CD4-positive, alpha-beta T cell treated with Interleukin-6 for 4 hours (primary cell): Measurements from ENCODE around the gene TIMM23.
"Not testable (repeated sequence)": the region's sequence is repeated elsewhere in the genome, so short reads cannot be mapped to it uniquely, and the experiment has no call there.

Experiments used
- DNase-seq: peaks from one replicate; pipeline ENCODE4 v3.0.0-alpha.2; 2020; ENCODE audit warnings: mixed read lengths

Gene TIMM23

DNA sequence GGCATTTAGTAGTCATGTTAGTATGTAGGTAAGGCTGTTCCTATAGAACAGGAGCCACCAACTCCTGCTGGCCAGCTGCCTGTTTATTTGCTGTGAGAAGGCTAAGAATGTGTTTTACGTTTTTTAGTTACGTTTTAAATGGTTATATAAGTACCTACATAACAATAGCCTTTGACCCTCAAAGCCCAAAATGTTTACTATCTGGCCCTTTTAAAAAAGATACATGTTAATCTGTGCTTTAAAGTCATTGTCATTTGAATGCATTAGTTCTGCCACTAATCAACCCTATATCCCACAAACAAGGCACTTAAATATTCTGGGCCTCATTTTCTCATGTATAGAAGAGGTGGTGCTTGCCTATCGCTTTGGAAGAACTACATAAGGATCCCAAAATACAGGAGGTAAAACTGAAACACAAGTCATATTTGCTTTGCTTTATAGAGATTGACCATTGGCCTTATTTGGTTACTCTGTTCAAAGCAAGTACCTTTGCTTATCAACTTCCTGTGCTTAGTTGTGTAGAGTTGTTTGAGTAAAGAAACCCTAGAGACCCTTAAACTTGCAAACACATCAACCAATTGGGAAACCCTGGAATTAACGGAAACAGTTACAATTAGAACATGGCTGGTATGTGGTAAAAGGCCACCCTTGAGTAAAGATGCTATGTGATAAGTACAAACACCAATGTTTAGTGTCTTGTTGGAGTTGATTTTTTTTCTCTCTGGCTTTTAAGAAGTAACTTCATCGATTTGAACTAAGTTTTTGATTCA is 25.9 kb downstream of the TIMM23 start:
- DNase-seq = no peak

DNA sequence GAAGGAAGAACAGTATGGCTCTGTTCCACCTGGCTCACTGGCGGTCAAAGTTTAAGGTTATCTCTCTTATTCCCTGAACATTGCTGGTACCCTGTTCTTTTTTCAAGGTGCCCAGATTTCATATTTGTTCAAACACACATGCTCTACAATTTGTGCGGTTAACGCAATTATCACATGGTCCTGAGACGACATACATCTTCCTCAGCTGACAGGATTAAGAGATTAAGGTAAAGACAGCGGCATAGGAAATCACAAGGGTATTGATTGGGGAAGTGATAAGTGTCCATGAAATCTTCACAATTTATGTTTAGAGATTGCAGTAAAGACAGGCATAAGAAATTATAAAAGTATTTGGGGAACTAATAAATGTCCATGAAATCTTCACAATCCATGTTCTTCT is 27.7 kb downstream of the TIMM23 start:
- not testable (repeated sequence) for DNase-seq

DNA sequence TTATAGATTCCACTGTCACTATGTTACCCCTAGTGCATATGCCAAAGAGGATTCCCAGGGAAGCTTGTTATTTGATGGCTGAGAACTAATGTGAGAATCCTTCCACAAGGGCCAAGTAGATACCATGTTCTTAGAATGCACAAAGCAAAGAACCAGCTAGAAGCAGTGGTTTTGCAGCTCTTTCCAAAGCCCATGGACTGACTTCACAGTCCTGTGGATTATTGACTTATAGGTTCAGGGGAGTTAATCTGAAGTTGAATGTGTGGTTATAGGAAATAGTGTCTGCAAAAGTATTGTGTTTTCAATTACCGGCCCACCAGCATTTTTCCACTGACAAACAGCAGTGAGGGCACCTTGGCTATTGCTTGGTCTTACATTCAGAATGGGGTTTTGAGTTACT is 28.2 kb downstream of the TIMM23 start:
- DNase-seq = no peak

DNA sequence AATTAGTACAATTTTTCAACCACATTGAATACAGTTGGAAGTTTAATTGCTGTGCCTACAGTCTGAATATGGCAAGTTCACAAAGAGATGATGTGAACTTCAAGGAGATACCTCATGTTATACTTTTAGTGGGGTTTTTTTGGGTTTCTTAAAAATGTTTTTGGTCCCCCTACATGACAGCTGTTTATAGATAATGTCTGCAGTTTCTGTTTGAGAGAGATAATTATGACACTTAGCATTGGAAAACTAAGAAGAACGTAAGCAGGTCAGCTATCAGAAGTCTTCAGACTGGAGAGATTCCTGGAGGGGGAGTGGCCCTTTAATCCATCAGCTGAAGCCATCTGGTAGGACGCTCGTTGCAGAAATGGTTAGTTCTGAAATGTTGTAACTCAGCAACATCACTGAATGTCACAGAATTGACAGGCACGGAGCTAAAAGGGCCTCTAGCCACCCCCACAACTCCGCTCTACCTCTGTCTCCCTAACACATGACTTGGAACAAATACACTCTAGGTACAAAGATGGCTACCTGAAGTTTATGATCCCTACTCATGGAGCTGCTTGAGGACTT is 29.0 kb downstream of the TIMM23 start:
- DNase-seq = no peak

DNA sequence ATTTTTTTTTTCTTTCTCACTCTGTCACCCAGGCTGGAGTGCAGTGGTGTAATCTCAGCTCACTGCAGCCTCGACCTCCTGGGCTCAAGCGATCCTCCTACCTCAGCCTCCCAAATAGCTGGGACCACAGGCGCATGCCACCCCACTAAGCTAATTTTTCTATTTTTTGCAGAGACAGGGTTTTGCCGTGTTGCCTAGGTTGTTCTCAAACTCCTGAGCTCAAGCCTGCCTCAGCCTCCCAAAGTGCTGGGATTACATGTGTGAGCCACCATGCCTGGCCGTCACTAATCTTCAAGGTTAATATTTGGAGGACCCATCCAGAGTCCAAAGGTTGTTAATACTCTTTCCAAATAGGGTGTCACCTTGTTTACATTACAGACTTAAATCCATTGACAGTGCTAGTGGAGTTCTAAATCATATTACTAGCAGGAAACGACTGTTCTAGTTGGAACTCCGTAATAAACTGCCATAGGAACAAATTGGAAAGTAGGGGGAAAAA is 29.9 kb downstream of the TIMM23 start:
- not testable (repeated sequence) for DNase-seq

DNA sequence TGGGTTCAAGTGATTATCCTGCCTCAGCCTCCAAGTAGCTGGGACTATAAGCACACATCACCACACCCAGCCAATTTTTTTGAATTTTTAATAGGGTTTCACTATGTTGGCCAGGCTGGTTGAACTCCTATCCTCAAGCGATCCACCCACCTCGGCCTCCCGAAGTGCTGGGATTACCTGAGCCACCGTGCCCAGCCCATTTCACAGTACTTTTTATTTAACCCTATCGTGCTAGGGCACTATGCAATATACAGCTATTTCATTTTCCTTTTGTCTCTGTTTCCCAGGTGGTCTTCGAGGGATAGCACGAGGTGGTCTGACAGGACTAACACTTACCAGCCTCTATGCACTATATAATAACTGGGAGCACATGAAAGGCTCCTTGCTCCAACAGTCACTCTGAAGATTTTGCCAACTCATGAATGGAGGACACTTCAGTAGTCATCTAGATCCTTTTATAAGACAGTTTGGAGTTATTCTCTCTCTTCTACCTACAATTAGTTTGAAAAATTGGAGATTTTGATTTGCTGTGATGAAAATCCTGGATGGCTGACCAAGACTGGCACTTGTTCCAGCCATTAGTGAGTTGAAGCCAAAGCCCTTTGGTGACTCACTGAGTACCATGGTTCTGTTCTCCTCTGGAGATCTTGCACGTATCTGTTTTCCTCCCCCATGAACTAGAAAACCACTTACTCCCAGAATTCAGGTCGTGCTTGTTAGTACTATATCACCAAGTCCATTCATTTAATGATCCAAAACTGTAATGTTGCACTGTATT is 30.8 kb downstream of the TIMM23 start:
- no peak for DNase-seq

DNA sequence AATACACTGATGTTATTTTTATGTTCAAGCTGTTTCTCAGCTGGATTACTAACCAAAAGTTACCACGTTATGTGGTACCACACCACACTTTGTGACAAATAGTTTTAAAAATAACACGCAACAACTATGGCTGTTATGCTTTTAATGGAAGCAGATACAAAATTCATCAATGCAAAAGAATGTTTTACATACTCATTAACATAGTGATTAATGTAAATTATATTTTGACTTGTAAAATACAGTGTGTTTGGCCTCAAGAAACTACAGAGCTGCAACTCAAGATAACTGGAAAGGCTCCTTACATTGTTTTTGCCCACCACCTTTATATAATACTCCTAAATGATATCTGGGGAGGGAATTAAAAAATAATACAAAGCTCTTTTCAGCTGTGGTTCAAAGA is 32.7 kb downstream of the TIMM23 start:
- DNase-seq = no peak

DNA sequence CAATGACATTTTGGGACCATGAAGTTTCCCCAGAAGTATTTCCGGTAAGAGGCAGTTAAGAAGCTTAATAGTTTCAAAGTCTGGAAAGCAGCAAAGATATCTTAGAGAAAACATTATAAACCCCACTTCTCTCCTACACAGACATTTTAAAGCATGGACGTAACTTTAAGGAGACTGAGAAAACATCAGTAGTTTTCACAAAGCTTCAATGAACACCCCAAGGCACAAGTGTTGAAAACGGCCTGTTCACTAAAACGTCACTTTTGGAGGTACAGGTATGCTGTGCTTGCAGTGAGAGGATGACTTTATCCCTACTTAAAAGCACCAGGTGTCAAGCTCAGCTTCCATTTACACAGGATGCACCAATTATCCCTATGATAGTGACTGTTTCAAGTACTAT is 33.1 kb downstream of the TIMM23 start:
- no peak for DNase-seq

DNA sequence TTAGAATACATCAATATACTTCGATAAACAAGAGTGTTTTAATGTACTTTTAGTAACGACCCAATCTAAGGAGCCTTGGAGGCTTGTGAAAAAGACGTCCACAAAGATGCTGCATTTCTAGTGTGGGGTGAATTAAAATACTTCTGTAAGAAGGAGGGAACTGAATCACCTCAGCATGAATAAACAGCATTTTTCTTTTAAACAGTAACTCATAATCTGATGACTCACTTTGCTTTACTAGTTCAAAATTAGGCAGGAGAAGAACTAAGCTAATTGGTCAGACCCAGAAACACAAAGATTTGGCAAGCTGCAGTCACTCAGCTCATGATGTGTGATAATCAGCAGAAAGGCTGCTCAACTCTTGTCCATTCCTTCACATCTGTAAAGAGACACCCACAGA is 33.9 kb downstream of the TIMM23 start:
- DNase-seq = no peak

DNA sequence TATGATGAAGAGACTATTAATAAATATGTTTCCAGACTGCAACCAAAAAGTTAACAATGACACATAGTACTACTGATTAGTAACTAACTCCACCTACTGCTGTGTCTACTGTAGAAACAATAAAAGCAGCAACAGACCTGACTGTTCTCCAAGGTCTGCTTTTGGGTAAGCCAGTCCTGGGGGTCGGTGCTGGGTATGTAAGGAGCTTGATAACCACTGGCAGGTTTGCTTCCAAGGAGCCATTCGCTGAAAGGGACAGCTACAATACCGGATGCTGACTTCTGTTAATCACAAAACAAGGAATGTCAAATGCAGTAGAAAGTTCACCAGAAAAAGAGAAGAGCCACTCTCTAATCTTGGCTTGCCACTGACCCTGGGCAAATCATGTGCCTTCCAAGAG is 40.5 kb downstream of the TIMM23 start:
- no peak for DNase-seq

DNA sequence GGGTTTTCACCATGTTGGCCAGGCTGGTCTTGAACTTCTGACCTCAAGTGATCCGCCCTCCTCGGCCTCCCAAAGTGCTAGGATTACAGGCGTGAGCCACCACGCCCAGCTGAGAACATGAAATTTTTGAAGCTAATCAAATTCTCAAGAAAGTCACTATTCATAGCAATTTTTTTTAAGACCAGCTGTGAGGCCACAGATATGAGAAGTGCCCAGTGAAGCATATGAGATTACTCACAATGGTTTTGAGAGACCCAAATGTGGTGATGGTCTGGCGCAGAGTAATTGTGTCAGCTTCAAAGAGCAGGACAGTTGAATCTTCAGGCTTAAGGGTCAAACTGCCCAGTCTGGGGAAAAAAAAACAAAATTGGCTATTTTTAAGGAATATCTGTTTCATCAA is 41.9 kb downstream of the TIMM23 start:
- DNase-seq = no peak

DNA sequence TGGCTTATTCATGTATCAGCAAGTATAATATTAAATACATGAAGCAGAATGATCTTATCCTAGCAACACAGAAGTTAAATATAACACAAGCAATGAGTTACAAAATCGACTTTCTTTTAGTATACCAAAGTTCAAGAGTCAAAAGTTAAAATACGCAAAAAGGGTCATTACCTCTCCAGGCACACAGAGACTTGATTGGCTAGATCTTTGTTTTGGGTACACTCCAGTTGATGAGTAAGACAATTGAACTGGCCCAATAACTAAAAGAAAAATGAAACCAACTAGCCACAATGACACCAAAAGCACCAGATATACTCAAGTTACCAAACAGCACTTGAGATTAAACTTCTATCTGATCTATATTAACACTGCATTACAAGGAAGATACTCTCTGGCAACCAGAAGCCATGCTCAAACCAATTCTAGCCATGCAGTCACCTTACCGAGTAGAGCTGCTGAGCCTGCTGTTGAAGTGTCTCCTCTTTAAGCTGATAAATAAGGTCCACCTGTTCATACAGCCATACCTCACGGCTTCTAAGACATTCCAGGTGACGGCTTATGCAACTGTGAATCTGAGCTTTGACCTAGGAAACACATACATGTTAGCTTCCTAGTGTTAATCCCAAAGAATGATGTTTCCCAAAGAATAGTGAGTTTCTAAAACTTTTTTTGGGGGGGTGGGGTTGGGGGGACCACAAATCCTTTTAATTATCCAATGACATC is 42.6 kb downstream of the TIMM23 start:
- DNase-seq = no peak

DNA sequence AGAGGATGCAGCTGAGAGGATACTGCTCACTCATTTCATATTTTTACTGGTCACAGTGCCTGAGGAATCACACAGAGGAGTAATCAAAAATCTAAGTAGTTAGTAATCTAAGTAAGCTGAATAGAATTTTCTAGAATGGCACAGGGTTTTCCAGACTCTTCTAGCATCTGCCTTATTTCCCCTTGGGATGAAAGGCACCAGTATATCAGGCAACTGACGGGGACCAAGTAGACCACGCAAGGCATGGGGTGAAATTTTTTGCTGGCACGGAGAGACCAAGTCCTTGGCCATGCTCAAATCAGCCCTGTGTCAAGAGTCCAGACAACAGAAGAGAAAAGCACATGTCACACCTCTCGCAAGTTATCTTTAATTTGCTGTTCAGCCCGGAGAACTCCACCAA is 43.9 kb downstream of the TIMM23 start:
- no peak for DNase-seq

DNA sequence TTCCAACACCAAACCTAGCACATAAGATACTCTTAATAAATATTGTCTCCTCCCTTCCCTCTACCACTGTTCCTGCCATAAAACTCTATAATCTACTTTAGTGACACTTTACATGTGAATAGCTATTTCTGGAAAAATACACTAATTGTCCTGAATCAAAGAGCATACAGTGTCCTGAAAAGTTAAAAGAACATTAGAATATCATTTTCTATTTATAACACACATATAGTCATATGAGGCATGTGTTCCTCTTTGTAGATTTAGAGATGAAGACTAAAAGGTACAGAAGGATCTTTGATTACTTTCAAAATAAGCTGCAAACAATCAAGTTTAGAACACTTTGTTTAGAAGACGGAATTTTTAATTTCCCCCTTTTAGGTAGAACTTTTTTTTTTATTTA is 44.5 kb downstream of the TIMM23 start:
- no peak for DNase-seq

DNA sequence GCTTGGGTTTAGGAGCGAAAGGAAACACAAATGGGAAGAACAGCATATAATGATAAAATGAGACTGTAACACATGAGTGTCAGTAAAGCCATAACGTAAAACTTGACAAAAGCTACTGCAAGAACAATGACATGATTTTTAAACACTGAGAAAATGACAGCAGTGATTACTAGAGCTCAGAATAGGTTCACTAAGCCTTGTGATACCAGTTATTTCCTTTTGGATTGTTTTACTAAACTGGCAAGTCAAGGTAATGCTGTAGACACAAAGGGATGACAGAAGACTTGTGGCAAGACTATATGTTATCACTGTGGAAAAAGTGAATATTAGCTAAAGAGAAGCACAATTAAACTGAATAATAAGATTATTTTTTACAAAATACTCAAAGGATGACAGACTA is 45.4 kb downstream of the TIMM23 start:
- no peak for DNase-seq

DNA sequence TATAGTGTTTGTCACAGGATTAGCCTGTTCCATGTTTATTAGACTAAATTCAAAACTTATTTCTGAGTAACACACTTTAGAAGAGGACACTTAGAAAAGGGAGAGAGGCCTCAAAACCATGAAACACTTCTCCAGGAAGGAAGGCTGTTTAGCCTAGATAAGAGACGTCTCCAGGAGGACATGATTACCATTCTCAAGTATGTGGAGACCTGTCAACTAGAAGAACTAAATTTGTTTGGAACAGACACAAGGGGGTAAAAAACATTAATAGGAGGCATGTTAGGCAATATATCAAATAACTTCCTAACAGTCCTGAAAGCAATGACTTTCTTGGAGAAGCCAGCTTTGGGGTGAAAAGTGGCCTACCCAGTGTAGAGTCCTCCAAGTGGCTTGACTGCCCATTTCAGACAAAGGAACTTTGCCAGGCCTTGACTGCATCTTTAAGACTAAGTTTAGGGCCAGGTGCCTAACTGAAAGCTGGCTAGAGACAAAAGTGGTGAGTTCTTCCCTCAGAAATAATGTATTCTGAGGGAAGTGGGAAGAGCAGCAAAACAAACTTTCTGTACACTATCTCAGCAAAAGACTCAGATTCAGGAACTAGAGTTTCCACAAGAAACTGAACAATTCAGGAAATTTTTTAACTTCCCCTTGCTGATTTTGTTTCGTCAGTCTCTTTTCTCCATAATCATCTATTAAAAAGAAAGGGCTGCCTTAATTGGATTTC is 46.3 kb downstream of the TIMM23 start:
- DNase-seq = no peak

DNA sequence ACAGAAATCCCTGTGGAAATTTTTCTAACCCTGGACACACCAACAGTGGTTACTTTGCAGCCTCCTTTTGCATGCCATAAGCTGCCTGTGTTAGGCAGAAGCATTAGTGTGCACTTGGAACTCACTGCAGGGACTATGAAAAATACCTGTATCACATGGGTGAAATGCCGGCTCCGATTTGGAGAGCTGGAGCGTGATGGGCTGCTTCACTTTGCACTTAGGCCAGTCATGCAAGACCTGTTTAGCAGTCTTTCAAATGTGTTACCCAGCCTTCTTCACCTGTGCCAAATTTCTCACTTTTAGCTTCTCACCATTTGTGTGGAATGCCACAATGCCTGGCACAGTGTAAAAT is 46.9 kb downstream of the TIMM23 start:
- no peak for DNase-seq

DNA sequence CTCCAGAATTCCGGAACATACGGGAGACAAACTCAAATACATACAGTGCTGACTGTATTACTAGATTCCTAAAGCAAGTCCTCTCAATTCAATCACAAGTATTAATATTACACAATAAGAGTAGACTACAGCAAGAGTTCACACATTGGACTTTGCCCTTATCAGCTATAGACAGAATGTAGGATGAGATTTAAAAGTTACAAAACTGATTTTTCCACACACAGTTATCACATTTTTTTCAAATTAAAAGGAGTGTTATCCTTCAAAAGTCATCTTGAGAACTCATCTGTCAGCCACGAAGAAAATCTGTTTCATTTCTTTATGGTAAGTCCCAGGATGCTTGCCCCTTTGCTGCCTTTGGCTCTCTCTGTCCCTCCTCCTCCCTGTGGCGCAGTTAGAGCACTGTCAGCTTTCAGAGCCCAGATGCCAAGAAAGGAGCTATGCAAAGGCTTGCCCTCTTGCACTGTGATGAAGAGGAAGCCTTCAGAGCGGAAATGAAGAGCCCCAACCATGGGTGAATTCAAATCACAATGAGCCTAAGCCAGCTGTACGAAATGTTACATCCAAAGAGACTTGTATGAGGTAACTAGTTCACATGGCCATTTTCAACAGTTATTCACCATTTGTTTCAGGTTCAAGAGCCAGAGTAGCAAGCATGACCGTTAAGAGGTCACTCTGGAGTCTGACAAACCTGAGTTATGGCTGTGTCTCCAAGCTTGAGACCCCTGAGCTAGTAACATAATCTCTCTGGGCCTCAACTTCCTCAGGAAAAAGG is 47.5 kb downstream of the TIMM23 start:
- DNase-seq = peak; percentile 25

DNA sequence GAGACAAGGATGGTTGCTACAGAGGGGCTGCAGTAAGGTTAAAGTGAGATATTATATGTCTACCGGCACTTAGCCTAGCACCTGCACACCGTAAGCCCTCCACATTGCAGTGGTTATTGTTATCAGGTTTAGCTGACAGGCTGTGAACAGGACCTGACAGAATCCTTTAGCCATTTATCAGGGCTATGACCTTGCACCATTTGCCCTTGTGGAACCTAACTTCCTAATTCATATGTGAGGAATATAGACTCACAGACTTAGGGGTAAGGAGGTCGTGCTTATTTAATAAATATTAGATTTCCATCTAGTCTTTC is 48.0 kb downstream of the TIMM23 start:
- no peak for DNase-seq

DNA sequence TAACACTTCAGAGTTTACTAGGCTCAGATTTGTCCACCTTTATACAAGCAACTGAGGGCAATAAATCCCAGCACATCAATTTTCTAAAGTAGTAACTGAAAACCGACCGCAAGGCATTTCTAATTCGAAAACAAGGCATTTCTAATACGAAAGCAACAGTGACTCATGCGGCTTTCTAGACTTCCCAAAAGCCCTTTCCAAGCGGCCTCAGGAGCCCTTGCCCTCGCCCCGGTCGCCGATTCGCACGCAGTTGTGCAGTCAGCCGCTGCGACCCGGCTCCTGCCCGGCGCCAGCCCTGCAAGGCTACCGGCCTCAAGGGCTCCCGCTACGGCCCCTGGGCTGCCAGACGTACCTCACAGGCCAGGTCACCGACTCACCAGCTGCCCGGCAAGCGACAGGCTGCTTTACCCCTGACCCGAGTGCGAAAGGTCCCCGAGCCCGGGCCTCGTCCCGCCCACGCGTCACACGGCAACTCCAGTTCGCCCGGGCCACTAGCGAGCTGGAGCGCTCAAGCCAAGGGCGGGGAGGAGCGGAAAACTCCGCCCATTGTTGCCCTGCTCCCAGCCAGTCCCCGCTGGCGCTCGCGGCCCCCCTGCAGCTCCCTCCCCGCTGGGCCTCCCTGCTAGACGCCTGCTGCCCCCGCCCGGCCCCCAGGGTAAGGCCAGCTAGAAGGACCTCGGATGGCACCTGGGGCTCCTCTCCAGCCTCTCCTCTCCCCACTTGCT is 50.9 kb downstream of the TIMM23 start:
- DNase-seq = peak; percentile 85

DNA sequence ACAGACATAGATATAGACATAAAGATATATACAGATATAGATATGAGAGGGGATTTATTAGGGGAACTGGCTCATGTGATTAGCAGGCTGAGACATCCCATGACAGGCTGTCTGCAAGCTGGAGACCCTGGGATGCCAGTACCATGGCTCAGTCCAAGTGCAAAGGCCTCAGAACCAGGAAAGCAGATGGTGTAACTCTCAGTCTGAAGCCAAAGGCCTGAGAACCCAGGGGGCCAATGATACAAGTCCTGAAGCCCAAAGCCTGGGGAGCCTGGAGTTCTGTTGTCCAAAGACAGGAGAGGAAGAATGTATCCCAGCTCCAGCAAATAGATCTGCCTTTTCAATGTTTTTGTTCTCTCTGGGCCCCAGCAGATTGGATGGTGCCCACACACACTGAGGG is 52.7 kb downstream of the TIMM23 start:
- no peak for DNase-seq
